HFFc6 (cell line): Measurements from ENCODE around the gene CLCNKA. TPM values are rescaled to one million over a fixed set of nuclear protein-coding genes. Genes with fewer than 3 reads are reported as not detected.

ENCODE experiments used
- DNase-seq: peaks from one replicate; pipeline ENCODE4 v3.0.0-alpha.2; 2018
- H3K27ac Mint-ChIP-seq: 2 replicates; pipeline ENCODE4 v1.8.0; 2020; ENCODE audit warnings: mild to moderate bottlenecking, mixed read lengths
- H3K27me3 Mint-ChIP-seq: 2 replicates; pipeline ENCODE4 v1.8.0; 2021; ENCODE audit warnings: mild to moderate bottlenecking, moderate library complexity, mixed read lengths; ENCODE audit not compliant: insufficient read depth
- H3K36me3 Mint-ChIP-seq: 2 replicates; pipeline ENCODE4 v1.8.0; 2021; ENCODE audit warnings: low read depth, mixed read lengths
- H3K4me1 Mint-ChIP-seq: 2 replicates; pipeline ENCODE4 v1.8.0; 2020; ENCODE audit warnings: low read depth, mixed read lengths
- H3K4me3 Mint-ChIP-seq: 2 replicates; pipeline ENCODE4 v1.8.0; 2020; ENCODE audit warnings: mild to moderate bottlenecking, moderate library complexity, mixed read lengths
- H3K9me3 Mint-ChIP-seq: 2 replicates; pipeline ENCODE4 v1.8.0; 2020; ENCODE audit warnings: mild to moderate bottlenecking, mixed read lengths
- total RNA-seq, 6 experiments: library from RNA; stranded (reverse); fragmentation: NEBNext Ultra II Directional; extraction: Animal tissue kit (Norgen Biotek cat#: 25700); gene quantifications; 2 replicates in 1 of 6; 3 replicates in 5 of 6; pipeline ENCODE4 v1.2.3, GENCODE V29; 2021
- TF ChIP-seq, protein P1 (sequence below): fragments of 200-600 bp; sonication (generic); IDR thresholded peaks from 2 replicates; pipeline ENCODE4 v1.5.0; 2021; ENCODE audit warnings: antibody characterized with exemption, mild to moderate bottlenecking

CLCNKA gene
- total RNA-seq, 6 experiments from 2014 or later = not detected

DNA sequence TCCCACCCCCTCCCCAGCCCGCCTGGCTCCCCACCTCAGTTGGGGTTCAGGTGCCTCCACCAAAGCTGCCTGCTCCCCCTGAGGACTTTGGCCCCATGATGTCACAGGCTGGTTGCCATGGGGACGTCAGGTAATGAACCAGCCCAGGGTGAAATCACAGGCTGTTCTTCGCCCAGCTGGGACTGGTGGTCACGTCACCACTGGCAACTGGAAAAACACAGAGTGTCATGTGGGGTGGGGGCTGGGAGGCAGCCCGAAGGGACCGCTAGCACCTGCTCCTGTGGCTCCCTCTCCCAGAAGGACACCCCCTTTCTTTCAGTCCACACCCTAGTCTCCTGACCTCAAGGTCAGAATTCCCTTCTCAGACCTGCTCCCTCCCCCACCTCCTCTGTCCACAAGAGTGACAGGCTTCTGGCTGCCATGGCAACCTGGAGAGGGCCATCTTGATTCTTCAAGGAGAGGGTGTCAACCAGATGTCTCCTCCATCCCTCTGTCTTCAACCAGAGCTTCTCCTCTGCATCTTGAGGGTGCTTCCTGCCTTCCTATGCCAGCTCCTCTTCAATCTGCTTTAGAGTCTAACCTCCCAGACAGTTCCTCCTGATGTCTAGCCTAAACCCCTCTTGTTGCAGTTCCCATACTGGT lies 45.4 kb downstream of the CLCNKA start:
- Mint-ChIP-seq H3K4me1 (peaks cover 21% of the 10 kb centered on the region), H3K36me3 (no peaks in the 10 kb centered on the region), H3K27ac (no peak overlapping the region), H3K9me3 (no peaks in the 10 kb centered on the region), H3K4me3 (no peak overlapping the region), H3K27me3 (peaks cover 14% of the 10 kb centered on the region)
- no peak for DNase-seq
- TF ChIP-seq, protein P1, sequence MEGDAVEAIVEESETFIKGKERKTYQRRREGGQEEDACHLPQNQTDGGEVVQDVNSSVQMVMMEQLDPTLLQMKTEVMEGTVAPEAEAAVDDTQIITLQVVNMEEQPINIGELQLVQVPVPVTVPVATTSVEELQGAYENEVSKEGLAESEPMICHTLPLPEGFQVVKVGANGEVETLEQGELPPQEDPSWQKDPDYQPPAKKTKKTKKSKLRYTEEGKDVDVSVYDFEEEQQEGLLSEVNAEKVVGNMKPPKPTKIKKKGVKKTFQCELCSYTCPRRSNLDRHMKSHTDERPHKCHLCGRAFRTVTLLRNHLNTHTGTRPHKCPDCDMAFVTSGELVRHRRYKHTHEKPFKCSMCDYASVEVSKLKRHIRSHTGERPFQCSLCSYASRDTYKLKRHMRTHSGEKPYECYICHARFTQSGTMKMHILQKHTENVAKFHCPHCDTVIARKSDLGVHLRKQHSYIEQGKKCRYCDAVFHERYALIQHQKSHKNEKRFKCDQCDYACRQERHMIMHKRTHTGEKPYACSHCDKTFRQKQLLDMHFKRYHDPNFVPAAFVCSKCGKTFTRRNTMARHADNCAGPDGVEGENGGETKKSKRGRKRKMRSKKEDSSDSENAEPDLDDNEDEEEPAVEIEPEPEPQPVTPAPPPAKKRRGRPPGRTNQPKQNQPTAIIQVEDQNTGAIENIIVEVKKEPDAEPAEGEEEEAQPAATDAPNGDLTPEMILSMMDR = no peak

DNA sequence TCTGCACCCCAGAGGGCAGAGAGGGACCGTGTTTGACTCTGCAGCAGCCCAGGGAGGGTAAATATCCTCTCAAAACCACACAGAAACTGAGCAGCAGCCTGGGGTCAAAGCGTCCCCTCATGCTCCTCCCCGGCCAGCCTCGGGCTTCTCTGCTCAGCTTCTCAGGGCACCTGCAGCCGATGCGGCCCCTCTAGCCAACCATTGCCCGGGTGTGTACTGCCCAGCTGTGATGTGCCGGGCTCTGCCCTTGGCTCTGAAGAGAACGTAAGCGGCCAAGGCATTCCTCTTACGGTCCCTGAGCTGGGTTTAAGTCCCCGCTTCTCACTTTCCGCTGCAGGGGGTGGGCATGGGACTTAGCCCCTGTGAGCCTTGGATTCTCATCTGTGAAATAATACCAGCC lies 46.1 kb downstream of the CLCNKA start:
- Mint-ChIP-seq H3K36me3 (no peaks in the 10 kb centered on the region), H3K27ac (no peak overlapping the region), H3K4me1 (peaks cover 21% of the 10 kb centered on the region), H3K27me3 (peaks cover 14% of the 10 kb centered on the region), H3K9me3 (no peaks in the 10 kb centered on the region), H3K4me3 (no peak overlapping the region; the same call in 1 of the 2 replicates)
- TF ChIP-seq, protein P1 = no peak
- no peak for DNase-seq

DNA sequence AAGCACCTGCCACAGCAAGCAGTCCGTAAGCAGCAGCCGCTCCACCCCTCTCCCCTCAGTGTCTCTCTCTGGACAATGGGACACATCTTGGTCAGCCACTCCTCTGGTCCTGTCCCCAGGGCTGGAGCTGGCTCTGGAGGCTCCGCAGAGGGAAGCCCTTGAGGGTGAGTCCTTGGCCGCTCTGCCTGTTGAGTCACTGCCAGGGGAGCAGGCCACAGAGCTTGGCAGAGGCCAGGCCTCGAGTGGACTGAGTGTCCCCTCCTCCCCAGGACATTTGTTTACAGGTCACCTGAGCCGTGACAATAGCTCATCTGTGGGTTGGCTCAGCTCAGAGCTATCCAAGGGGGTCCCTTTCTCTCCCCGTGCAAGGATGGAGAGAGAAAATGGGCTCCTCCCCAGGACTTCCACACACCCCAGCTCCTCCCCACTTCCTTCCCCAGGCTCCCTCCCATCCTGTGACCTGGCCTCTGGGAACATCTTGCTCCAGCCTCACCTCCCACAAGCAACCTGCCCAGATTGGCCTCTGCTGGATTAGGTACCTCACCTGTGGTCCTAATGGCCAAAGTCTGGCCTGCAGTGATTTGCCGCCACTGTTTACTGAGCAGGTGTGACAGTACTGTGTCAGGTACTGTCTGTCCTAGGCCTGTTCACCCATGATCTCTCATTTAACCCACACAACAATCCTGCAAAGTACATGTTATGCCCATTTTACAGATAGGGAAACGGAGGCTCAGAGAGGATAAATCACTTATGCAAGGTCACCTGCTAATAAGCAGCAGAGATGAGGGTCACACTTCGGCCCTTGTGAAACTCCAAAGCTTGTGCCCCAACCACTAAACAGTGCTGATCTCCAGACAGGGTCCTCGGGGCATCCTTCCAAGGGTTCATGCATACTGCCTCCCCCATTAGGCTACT lies 46.8 kb downstream of the CLCNKA start:
- no peak overlapping the region; the same call in 1 of the 2 replicates for H3K4me3 Mint-ChIP-seq
- no peak overlapping the region; the same call in 1 of the 2 replicates for H3K27ac Mint-ChIP-seq
- no peaks in the 10 kb centered on the region for H3K9me3 Mint-ChIP-seq
- peaks cover 22% of the 10 kb centered on the region for H3K4me1 Mint-ChIP-seq
- peaks cover 11% of the 10 kb centered on the region for H3K27me3 Mint-ChIP-seq
- no peaks in the 10 kb centered on the region for H3K36me3 Mint-ChIP-seq
- peak; percentile 65 for DNase-seq
- TF ChIP-seq, protein P1 = no peak

DNA sequence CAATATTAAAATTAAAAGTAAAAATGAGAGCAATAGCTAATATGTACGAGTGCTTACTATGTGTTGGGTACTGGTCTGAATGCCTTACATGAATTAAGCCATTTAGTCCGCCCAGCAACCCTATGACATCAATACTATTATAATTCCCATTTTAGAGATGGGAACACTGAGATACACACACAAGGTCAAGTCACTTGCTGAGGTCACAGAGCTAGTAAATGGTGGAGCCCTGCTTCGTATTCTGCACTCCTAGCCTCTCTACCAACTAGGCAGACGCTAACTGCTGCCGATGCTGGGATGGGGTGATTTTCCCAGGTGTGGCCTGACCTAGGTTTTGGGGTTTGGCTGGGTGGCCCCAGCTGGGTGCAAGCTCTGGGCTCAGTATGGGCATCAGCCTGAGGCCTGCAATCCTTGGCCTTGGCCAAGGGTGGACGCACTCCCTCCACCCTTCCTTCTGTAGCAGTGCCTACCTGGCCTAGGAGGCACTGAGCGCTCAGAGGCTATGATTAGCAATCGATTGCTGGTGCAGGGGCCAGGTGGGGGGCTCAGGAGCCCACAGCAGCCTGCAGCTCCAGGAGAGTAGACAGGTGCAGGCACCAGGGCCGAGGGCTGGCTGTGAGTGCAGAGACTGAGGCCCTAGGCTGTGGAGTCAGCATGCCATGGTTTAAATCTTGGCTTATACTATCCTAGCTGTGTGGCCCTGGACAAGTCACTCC lies 49.0 kb downstream of the CLCNKA start:
- Mint-ChIP-seq H3K27me3 (peaks cover 5% of the 10 kb centered on the region; the same call in 1 of the 2 replicates), H3K4me3 (no peak overlapping the region), H3K27ac (no peak overlapping the region), H3K36me3 (no peaks in the 10 kb centered on the region), H3K4me1 (peaks cover 35% of the 10 kb centered on the region), H3K9me3 (no peaks in the 10 kb centered on the region)
- TF ChIP-seq, protein P1 = no peak
- no peak for DNase-seq

DNA sequence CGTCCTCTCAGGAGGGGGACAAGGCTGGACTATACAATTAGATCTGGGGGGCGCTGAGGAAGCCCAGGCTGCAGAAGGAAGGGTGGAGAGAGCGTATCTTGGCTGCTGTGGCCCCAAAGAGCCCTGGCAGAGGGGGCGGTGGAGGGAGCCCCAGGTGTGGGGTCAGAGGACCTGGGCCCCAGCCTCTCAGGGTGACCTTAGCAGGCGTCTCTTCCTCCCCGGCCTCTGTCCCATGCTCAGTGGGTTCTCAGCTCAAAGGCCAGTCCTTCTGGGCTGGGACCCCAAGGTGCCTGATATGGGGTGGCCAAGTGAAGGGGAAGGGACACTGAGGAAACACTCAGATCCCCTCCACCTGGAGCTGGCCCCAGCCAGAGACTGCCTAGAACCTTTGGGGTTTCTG lies 49.8 kb downstream of the CLCNKA start:
- Mint-ChIP-seq H3K27ac (no peak overlapping the region; the same call in 1 of the 2 replicates), H3K36me3 (no peaks in the 10 kb centered on the region), H3K4me3 (no peak overlapping the region), H3K9me3 (no peaks in the 10 kb centered on the region), H3K27me3 (peaks cover 9% of the 10 kb centered on the region; the same call in 1 of the 2 replicates), H3K4me1 (peaks cover 43% of the 10 kb centered on the region)
- no peak for DNase-seq
- TF ChIP-seq, protein P1 = no peak
